Measurements from ENCODE around the gene ZPBP2.
"Not testable (repeated sequence)": the region's sequence is repeated elsewhere in the genome, so short reads cannot be mapped to it uniquely, and the experiment has no call there.

The ZPBP2 gene

GRCh38 chr17:39855911-39856649 is 11.9 kb upstream of the ZPBP2 start:
- not testable (repeated sequence) for DNase-seq

GRCh38 chr17:39861235-39861634 is 6.8 kb upstream of the ZPBP2 start:
- no peak for DNase-seq

DNA sequence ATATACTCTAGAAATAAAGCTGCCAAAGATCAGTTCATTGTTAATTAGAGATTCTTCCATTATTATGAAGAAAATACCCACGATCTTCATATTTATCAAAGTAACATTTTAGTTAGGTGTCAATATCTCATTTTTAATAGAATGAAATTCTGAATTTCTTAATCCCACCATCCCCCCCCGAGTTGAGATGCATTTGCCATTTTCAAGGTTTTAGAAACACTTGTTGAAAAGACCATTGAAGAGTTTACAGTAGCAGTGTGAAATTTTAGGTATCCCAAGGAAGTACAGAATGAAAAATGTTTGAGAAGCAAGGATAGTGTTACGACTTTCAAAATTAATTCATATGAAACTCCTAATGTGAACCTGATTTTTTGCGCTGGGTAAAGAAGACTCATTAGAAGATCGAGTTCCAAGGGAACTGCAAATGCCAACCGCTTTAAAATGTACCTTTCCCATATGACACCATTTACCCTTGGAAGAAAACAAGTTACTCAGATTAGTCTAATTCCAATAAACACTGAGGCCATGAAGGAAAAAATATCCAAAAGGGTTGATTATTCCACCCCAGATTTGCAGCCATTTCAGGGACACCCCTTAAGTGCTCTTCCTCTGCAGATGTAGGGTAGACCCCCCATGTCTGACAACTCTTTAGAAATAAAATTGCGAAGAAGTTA is 4.6 kb upstream of the ZPBP2 start:
- no peak for DNase-seq

GRCh38 chr17:39863918-39864746 is 3.9 kb upstream of the ZPBP2 start, which contains the start of gene IKZF3:
Gene IKZF3 (minus strand): TSS chr17:39864312. CDS start chr17:39864126, 186 bp downstream.
- DNase-seq: no peak

DNA sequence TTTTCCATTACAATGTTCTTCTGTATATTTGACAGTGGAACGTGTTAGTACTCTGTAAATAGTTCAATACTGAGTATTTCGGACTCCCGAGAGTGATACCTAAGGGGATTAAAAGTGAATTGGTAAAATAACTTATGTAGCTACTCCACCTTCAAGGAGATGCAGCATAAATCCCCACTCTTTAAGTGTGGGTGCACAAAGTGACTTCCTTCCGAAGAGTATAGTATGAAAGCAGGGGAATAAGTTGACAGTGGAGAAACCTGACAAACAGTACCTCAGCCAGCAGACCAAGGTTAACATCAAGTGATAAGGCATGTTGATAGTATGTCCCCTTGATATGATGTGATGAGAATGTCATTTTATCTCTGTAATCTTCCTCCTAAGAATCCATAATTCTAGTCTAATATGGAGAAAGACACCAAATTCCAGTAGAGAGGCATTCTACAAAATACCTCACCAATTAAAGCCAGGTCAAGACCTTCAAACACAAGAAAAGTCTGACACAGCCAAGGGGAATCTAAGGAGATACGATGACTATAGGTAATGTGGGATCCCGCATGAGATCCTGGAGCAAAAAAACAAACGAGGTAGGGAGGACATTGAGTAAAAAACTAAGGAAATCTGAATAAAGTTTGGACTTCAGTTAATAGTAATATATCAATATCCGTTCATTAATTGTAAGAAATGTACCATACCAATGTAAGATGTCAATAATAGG is 1.8 kb upstream of the ZPBP2 start:
- no peak for DNase-seq

DNA sequence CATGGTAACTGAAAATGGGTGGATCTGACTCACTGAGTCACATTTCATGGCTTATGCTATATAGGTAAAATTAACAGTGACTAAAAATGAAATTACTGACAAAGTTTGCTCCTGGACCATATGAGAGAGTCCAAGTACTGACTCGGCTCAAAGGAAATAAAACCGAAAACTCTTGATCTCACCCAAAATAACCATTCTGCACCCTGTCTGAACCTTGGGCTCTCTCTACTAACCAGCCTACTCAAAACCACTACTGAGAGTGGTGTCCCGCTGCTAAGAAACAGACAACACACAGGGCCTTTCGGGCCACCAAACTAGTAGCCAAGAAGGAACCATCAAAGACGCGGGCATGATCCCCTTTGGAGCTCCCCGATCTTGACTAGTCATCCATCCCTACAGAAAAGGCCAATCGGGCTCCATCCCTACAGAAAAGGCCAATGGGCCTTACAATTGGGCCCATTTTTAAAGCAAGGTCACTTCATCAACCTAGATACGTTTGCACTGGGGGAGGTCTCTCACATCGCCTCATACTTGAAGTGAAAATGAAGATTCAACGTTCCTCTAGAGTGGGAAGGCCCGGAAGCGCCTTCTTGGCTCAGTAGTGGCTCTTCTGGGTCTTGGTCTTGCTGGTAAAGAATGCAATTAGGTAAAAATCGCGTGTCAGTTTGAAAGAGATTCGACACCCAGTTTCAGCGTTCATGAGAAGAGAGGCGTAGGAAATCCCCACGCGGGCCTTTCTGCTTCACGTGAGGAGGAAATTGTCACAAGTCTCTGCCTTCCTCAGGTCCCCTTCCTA is 720 bp upstream of the ZPBP2 start:
- no peak for DNase-seq

DNA sequence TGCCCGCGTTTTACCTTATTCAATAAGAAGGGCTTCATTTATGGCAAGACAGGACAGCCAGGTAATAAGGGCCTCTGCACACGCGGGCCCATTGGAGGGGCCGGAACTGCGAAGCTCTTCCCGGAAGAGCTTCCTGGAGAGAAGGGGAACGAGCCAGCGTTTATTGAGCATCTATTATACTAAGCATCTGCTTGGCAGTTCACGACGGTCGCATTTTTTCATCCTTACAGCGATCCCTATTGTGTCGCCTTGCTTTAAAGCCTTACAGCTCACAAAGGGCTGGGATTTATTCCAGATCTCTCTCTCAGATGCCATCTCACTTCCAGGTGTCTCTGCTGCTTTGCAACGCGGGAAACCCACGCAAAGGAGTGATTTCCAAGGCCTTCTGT is 546 bp downstream of the ZPBP2 start:
- DNase-seq: no peak

DNA sequence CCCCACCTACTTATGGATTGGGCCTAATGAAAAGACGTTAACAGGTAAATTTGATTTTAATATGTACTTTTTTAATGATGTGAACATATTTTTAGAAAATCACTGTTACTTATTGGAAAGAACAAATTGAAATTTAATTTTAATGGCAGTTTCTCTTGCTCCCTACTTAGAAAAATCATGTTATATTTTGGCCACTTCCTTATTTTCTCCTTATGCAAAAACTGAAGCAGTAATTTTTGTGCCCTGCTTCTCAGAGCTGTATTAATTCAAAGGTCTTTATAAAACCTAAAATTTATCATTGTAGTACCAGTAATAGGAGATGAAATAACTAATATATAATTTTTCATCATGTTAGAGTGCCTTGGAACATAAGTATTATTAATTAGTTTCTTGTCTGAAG is 2.8 kb downstream of the ZPBP2 start:
- DNase-seq: no peak

DNA sequence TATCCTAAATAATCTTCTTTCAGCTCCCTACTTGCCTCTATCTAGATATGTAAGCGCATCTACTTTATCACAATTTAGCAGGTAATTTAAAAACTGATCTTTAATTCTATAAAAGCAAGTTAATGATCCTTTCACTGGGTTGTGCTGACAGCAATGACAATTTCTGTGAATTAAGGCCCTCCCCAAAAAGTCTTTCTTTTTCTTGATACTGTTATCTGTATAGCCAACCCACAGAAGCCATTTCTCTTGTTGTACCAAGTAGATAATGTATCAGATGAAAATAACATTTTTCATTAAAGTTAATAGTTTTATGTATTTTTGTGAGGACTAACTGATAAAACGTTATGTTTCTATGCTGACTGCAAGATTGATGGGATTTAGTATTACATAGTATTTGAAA is 3.8 kb downstream of the ZPBP2 start:
- no peak for DNase-seq

- no peak for DNase-seq
Observed at GRCh38 chr17:39872751-39873150, 4.7 kb downstream of the ZPBP2 start.

DNA sequence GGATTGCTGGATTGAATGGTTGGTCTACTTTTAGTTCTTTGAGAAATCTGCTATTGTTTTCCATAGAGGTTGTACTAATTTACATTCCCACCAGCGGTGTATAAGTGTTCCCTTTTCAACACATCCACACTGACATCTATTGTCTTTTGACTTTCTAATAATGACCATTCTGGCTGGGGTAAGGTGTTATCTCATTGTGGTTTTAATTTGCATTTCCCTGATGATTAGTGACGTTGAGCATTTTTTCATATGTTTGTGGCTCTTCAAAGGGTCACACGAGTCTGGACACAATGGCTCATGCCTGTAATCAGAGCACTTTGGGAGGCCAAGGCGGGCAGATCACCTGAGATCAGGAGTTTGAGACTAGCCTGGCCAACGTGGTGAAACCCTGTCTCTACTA is 18.1 kb downstream of the ZPBP2 start:
- not testable (repeated sequence) for DNase-seq

DNA sequence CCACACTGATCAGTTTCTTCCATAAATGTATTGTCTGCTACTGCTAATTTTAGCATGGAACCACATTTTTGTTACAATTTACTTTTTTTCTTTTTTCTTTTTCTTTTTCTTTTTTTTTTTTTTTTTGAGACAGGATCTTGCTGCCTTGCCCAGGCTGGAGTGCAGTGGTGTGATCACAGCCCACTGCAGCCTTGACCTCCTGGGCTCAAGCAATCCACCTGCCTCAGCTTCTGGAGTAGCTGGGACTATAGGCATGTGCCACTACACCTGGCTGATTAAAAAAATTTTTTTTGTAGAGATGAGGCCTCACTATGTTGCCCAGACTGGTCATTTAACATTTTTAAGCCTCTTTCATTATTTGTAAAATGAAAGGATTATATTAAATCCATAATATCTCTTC is 19.1 kb downstream of the ZPBP2 start:
- DNase-seq: no peak

GRCh38 chr17:39889200-39889599 is 21.2 kb downstream of the ZPBP2 start:
- DNase-seq: no peak

DNA sequence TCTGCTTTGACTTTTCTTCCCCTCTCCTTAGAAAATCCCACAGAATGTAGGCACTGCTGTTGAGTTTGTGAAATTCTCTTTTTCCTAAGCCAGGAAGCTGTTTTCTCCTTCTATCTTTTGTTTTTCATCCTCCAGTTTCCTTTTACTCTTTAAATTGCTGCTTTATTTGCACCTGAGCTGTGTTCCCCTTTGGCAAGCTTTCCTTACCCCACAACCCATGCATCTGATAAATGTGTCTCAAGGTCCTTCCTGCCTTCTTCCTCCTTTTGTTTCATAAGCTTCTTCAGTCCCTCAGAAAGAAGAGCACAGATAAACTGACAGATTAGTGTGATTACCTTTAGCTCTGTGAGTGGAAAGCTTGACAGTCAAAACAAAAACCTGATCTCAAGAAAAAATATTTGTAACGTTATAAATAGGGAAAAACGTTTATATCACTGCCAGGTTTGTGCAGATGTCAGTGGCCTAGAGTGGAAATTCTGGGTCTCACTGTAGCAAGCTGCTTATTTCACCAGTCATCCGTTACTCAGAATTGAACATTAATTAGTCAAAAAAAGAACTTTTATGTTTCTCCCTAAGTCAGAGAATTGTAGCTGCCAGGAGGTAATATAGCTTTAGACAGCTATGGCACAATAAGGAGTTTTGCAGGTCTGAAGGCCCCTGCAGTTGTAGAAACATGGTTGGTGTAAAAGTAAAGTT is 26.8 kb downstream of the ZPBP2 start:
- no peak for DNase-seq

- DNase-seq: no peak
Observed at GRCh38 chr17:39898088-39898487, 30.1 kb downstream of the ZPBP2 start.

GRCh38 chr17:39899215-39899614 is 31.2 kb downstream of the ZPBP2 start:
- no peak for DNase-seq

GRCh38 chr17:39902027-39902426 is 34.0 kb downstream of the ZPBP2 start:
- not testable (repeated sequence) for DNase-seq

- no peak for DNase-seq
Observed at GRCh38 chr17:39903158-39903884, 35.3 kb downstream of the ZPBP2 start.

DNA sequence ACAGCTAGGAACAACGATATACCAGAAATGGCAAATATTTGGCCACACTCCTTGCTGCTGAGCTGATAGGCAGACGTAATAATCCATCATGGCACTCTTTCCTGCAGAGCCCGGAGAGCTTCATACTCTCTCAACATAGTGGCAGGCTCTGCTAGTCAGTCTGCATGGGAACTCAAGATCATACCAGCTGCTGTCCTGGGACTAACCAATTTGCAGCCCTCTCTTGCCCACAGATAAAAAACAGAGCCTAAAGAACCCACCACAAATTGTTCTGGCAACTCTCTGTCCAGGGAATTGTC is 36.9 kb downstream of the ZPBP2 start:
- no peak for DNase-seq

- no peak for DNase-seq
Observed at GRCh38 chr17:39908789-39909352, 40.9 kb downstream of the ZPBP2 start.

- no peak for DNase-seq
Observed at GRCh38 chr17:39913989-39914388, 46.0 kb downstream of the ZPBP2 start.
